Measurements from ENCODE around the gene NCAM1. TPM values are rescaled to one million over a fixed set of nuclear protein-coding genes. Genes with fewer than 3 reads are reported as not detected.

NCAM1 gene
- total RNA-seq, 1 donor from 2014 or later, result 27.3 TPM

DNA sequence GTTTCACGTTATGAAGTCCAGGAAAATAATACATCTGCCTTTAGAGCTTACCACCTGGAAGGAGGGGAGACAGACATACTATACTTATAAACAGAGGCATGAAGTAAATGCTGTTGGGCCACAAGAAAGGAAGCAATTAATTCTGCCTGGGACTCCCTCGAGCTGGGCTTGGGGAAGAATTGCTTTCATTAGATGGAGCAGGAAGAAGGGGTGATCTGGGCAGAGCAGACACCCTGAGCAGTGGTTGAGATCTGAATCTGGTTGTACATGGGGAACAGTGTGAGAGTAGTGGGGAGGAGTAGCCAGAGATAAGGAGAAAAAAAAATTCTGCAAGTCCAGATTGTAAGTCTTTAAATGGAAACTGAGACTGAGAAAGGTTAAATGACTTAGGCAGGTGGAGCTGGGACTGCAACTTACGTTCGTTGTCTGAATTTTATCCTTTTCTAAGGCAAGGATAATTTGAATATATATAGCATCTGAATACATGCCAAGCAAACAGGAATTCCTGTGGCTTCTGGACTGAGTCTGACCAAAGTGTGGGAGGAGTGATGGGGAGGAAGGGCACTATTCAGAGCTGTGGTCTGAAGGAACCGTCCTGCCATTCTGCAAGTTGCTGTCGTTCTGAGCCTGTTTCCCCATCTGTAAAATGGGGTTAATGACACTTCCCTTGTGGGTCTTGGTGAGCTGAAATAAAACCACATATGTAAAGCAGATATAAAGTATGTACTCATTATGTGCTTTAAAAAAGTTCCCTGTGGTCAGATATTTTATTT is 7.9 kb downstream of the NCAM1 start:
- DNase-seq (ENCODE audit: low spot score, unreplicated experiment), result no peak
- Mint-ChIP-seq H3K36me3 (ENCODE audit: insufficient read depth) (no peaks in the 10 kb centered on the region), H3K4me3 (ENCODE audit: low read depth) (no peak overlapping the region), H3K9me3 (ENCODE audit: low read depth) (peaks cover 2% of the 10 kb centered on the region), H3K27me3 (peaks cover 41% of the 10 kb centered on the region), H3K4me1 (ENCODE audit: low read depth) (peaks cover 11% of the 10 kb centered on the region), H3K27ac (no peak overlapping the region)
- TF ChIP-seq, protein P1, sequence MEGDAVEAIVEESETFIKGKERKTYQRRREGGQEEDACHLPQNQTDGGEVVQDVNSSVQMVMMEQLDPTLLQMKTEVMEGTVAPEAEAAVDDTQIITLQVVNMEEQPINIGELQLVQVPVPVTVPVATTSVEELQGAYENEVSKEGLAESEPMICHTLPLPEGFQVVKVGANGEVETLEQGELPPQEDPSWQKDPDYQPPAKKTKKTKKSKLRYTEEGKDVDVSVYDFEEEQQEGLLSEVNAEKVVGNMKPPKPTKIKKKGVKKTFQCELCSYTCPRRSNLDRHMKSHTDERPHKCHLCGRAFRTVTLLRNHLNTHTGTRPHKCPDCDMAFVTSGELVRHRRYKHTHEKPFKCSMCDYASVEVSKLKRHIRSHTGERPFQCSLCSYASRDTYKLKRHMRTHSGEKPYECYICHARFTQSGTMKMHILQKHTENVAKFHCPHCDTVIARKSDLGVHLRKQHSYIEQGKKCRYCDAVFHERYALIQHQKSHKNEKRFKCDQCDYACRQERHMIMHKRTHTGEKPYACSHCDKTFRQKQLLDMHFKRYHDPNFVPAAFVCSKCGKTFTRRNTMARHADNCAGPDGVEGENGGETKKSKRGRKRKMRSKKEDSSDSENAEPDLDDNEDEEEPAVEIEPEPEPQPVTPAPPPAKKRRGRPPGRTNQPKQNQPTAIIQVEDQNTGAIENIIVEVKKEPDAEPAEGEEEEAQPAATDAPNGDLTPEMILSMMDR (IDR thresholded peaks at IDR 0.05; ENCODE audit: unreplicated experiment), result no peak

DNA sequence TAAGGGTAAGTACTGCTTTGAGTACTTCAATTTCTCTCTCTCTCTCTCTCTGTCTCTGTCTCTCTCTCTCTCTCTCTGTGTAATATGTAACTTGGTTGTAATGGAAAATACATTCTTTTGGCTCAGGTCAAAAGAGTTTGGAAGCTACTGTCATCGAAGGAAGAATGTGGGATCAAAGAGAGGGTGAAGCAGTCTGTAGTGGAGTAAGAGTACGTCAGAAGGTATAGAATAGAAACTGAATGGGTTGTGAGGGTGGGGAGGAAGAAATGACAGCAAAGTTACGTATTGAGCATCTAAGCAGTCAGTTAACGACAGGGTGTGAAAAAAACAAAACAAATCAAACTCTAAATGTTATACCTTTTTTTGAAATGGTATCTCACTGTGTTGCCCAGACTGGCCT is 10.0 kb downstream of the NCAM1 start:
- Mint-ChIP-seq H3K36me3 (ENCODE audit: insufficient read depth) (no peaks in the 10 kb centered on the region), H3K9me3 (ENCODE audit: low read depth) (peaks cover 2% of the 10 kb centered on the region), H3K4me1 (ENCODE audit: low read depth) (peaks cover 6% of the 10 kb centered on the region), H3K27ac (no peak overlapping the region), H3K27me3 (peaks cover 31% of the 10 kb centered on the region), H3K4me3 (ENCODE audit: low read depth) (no peak overlapping the region)
- TF ChIP-seq, protein P1 (IDR thresholded peaks at IDR 0.05; ENCODE audit: unreplicated experiment), result no peak
- DNase-seq (ENCODE audit: low spot score, unreplicated experiment), result no peak

DNA sequence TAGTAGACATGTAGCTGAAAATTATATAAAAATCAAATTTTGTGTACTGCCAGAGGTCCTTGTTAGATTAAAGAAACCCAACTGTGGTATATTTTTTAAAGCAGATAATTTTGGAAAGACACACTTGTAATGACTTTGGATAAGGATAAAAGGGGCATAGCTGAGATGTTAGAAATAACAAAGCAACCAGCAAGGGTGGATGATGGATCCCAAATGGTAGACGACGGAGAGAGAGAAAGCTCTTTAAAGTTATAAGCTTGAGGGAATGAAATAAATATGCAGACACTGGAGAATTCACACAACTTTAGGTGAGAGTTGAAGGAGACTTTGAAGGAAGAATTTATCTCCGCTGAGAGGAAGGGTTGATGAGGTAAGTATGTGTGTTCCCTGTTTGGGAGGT is 10.6 kb downstream of the NCAM1 start:
- Mint-ChIP-seq H3K4me1 (ENCODE audit: low read depth) (peaks cover 6% of the 10 kb centered on the region), H3K27ac (no peak overlapping the region), H3K27me3 (peaks cover 27% of the 10 kb centered on the region), H3K4me3 (ENCODE audit: low read depth) (no peak overlapping the region), H3K9me3 (ENCODE audit: low read depth) (peaks cover 2% of the 10 kb centered on the region), H3K36me3 (ENCODE audit: insufficient read depth) (no peaks in the 10 kb centered on the region)
- no peak for DNase-seq (ENCODE audit: low spot score, unreplicated experiment)
- TF ChIP-seq, protein P1 (IDR thresholded peaks at IDR 0.05; ENCODE audit: unreplicated experiment), result no peak

DNA sequence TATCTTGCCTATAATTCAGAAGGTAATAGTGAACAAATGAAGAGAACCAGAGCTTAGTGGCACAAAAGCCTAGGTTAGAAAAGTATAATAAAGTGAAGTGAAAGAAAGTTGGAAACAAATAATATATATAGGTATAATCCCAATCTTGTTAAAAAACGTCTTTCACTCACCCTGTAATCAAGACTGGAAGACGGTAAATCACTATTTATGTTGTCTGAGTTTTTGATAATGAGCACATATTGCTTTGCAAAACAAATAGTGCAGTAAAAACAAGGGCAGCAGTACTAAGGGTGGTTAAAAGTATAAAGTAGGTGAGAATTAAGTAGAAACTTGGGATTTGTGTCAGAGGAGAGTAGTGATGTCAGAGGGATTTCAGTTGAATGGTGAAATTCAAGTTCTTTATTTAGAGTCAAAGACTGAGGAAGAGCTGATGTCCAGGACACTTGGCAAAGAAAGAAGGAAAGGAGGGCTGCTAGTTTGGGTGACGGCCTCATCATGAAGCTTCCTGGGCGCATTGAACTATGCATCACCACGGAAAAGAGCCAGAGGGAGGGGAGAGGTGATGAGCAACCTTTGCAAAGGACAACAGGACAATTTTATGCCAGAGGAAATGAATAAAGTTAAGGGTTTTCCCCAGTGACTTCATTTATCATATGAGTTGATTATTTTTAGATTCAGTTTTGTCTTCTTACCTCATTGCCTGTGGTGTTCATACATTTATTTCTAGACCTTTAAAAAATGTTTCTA is 11.4 kb downstream of the NCAM1 start:
- TF ChIP-seq, protein P1 (IDR thresholded peaks at IDR 0.05; ENCODE audit: unreplicated experiment), result no peak
- H3K27ac Mint-ChIP-seq, result no peak overlapping the region
- H3K9me3 Mint-ChIP-seq (ENCODE audit: low read depth), result peaks cover 2% of the 10 kb centered on the region
- H3K4me1 Mint-ChIP-seq (ENCODE audit: low read depth), result peaks cover 4% of the 10 kb centered on the region
- no peak for DNase-seq (ENCODE audit: low spot score, unreplicated experiment)
- peaks cover 23% of the 10 kb centered on the region for H3K27me3 Mint-ChIP-seq
- no peak overlapping the region for H3K4me3 Mint-ChIP-seq (ENCODE audit: low read depth)
- H3K36me3 Mint-ChIP-seq (ENCODE audit: insufficient read depth), result no peaks in the 10 kb centered on the region

DNA sequence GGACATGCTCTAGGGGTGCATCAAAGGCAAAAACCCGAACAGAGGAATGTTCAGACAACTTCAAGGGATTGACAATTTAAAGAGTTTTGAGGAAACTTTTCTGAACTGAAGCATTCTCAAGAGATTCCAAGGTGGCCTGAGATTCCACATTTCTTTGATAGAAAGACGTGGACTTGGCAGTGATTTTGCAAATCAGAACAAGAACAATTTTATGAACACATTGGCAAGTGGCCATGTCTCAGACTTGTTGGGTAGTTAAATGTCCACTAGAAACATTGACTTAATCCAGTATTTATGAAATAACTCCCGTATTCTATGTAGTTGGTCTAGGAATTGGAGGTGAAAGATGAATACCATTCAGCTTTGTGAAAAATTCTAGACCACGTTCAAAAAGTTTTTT is 13.8 kb downstream of the NCAM1 start:
- no peak for DNase-seq (ENCODE audit: low spot score, unreplicated experiment)
- Mint-ChIP-seq H3K36me3 (ENCODE audit: insufficient read depth) (no peaks in the 10 kb centered on the region), H3K27me3 (peaks cover 6% of the 10 kb centered on the region), H3K27ac (no peak overlapping the region), H3K4me1 (ENCODE audit: low read depth) (no peaks in the 10 kb centered on the region), H3K4me3 (ENCODE audit: low read depth) (no peak overlapping the region), H3K9me3 (ENCODE audit: low read depth) (no peaks in the 10 kb centered on the region)
- TF ChIP-seq, protein P1 (IDR thresholded peaks at IDR 0.05; ENCODE audit: unreplicated experiment), result no peak

Measured in progenitor cell of endocrine pancreas (in vitro differentiated cells).